GM18511 (cell line): ENCODE measurements around the gene SLBP.

Experiments used
- ATAC-seq: cut with Tn5 transposase; IDR thresholded peaks from one replicate; pipeline ENCODE4 v1.9.1; 2021; ENCODE audit warnings: mild to moderate bottlenecking, moderate library complexity; ENCODE audit not compliant: unreplicated experiment

The SLBP gene

DNA sequence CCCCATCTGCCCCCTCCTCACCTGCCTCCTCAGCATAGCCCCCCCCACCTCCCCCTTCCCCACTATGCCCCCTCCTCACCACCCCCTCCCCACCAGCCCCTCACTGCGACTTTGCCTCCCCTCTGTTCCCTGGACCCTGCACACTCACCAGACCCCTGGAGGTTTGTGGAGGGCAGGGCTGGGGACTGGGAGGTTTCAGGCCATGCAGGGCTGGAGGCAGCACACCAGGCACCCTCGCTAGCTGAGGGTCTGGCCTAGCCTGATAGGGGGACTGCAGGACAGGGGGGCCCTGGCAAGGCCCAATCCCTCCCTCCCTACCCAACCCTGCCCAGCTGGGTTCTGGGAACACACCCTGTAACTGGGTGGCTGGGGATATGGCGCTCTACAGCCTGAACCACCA lies 37.3 kb upstream of the SLBP start:
- ATAC-seq, result no peak

GRCh38 chr4:1748465-1748995 lies 36.4 kb upstream of the SLBP start:
- ATAC-seq, result no peak

GRCh38 chr4:1747603-1747967 lies 35.5 kb upstream of the SLBP start:
- ATAC-seq, result no peak

GRCh38 chr4:1746919-1747602 lies 34.9 kb upstream of the SLBP start:
- ATAC-seq, result no peak

DNA sequence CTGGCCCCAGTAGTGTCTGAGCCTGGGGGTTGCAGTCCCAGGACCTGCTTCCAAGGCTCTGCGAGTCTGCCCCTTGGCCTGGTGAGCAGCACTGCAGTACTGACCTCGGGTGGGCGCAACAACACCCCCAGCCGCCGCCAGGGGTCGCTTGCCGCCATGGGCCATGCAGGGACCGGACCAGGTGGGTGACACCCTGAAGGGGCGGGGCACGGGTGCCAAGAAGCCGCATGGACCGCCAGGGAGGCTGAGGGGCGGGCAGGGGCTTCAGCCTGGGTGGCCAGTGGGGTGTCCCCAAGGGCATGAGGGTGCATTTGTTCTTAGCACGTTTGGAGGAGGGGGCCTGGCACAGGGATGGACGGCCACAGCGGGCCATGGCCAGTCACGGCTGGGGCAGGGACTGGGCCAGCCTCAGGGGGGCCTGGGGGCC lies 34.2 kb upstream of the SLBP start:
- peak; percentile 73 for ATAC-seq

GRCh38 chr4:1745697-1746096 lies 33.6 kb upstream of the SLBP start:
- no peak for ATAC-seq

- no peak for ATAC-seq
Observed at GRCh38 chr4:1745165-1745564, 33.0 kb upstream of the SLBP start.

DNA sequence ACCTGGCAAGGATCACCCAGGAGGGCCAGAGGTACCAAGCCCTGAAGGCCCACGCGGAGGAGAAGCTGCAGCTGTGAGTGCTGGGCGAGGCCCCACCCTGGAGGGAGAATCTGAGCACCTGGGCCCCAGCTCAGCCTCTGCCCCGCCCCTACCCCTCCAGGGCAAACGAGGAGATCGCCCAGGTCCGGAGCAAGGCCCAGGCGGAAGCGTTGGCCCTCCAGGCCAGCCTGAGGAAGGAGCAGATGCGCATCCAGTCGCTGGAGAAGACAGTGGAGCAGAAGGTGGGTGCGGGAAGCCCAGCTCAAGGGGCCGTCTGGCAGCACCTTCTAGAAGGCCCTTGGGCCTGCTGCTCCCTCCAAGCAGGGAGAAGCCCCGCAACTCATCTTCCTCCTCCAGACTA lies 32.4 kb upstream of the SLBP start:
- ATAC-seq, result no peak

GRCh38 chr4:1743975-1744374 lies 31.9 kb upstream of the SLBP start:
- no peak for ATAC-seq

- no peak for ATAC-seq
Observed at GRCh38 chr4:1743551-1743950, 31.4 kb upstream of the SLBP start.

DNA sequence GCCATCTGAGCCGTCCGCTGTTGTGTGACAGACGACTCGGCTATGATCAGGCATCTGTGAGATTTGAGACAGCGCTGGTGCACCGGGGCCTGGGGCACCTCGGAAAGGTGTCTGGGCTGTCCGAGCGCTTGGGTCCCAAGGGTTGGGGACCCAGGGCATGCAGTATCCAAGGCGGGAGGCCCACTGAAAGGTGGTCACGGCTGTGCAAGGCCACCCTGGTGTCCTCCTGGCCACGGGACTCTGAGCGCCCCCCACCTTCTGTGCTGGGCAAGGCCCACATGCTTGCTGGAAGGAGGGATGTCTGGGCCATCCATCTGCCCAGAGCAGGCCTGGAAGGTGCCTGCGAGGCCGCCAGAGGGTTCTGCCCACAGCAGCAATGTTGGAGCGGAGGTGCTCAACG lies 29.1 kb upstream of the SLBP start:
- ATAC-seq, result no peak

DNA sequence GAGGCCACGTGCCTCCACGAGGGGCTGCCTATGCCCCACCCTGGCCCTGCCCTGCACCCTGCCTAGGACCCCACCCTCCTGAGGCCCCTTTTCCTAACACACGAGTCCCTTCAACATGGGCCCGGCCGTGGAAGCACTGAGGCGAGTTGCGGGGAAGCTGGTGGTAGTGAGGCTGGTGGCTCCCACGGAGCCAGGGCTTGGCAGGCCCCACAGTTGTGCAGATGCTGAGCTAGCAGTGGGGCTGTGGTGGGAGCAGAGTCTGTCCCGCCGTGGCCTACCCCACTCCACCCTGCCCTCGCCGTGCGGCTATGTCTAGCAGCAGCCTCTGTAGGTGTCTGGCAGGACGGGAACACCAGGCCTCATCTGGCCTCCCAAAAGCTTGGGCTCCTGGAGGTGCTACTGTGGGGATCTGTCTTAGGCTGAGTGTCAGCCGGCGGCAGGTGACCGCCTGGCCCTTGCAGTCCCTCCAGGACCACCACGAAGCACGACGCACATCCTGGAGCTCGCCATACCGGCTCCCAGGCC lies 28.0 kb upstream of the SLBP start:
- ATAC-seq, result no peak

- no peak for ATAC-seq
Observed at GRCh38 chr4:1739358-1739757, 27.2 kb upstream of the SLBP start.

GRCh38 chr4:1738410-1738809 lies 26.3 kb upstream of the SLBP start:
- ATAC-seq, result no peak

GRCh38 chr4:1737666-1738065 lies 25.5 kb upstream of the SLBP start:
- ATAC-seq, result no peak

DNA sequence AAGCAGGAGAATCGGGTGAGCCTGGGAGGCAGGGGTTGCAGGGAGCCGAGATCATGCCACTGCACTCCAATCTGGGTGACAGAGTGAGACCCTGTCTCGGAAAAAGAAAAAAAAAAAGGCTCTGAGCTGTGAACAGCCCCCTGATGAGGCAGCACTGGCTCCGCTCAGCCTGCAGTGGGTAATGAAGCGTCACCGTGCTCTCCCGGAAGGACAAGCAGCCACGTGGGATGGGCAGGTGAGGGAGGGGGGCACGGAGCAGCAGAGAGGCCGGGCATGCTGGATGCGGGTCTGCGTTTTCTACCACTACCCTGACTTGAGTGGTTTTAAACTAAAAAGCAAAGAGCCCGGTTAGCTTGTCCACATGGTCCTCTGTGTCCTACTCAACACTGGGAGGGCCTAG lies 24.7 kb upstream of the SLBP start:
- no peak for ATAC-seq

- no peak for ATAC-seq
Observed at GRCh38 chr4:1735215-1735614, 23.1 kb upstream of the SLBP start.

- ATAC-seq, result no peak
Observed at GRCh38 chr4:1732911-1733310, 20.8 kb upstream of the SLBP start.

- no peak for ATAC-seq
Observed at GRCh38 chr4:1731180-1731579, 19.1 kb upstream of the SLBP start.

GRCh38 chr4:1730532-1731135 lies 18.5 kb upstream of the SLBP start:
- ATAC-seq, result no peak

DNA sequence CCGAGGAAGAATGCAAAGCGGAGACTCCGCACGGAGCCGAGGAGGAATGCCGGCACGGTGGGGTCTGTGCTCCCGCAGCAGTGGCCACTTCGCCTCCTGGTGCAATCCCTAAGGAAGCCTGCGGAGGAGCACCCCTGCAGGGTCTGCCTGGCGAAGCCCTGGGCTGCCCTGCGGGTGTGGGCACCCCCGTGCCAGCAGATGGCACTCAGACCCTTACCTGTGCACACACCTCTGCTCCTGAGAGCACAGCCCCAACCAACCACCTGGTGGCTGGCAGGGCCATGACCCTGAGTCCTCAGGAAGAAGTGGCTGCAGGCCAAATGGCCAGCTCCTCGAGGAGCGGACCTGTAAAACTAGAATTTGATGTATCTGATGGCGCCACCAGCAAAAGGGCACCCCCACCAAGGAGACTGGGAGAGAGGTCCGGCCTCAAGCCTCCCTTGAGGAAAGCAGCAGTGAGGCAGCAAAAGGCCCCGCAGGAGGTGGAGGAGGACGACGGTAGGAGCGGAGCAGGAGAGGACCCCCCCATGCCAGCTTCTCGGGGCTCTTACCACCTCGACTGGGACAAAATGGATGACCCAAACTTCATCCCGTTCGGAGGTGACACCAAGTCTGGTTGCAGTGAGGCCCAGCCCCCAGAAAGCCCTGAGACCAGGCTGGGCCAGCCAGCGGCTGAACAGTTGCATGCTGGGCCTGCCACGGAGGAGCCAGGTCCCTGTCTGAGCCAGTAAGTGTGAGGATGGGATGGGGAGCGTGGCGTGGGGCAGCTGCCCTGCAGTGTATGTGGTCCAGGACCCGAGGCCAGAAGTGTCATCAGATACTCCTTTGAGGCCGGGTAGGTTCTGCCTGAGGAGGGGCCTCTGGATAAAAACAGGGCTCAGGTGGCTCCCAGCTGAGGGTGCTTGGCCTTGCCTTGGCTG lies 16.2 kb upstream of the SLBP start:
- no peak for ATAC-seq
